HFFc6 (cell line): Measurements from ENCODE around the gene ZNF106. TPM values are rescaled to one million over a fixed set of nuclear protein-coding genes. Genes with fewer than 3 reads are reported as not detected.
A peak's percentile ranks its signal among the peaks of the same experiment; 100 is the strongest.

Experiments used
- DNase-seq: peaks from one replicate; pipeline ENCODE4 v3.0.0-alpha.2; 2018
- H3K27ac Mint-ChIP-seq: 2 replicates; pipeline ENCODE4 v1.8.0; 2020; ENCODE audit warnings: mild to moderate bottlenecking, mixed read lengths
- H3K27me3 Mint-ChIP-seq: 2 replicates; pipeline ENCODE4 v1.8.0; 2021; ENCODE audit warnings: mild to moderate bottlenecking, moderate library complexity, mixed read lengths; ENCODE audit not compliant: insufficient read depth
- H3K36me3 Mint-ChIP-seq: 2 replicates; pipeline ENCODE4 v1.8.0; 2021; ENCODE audit warnings: low read depth, mixed read lengths
- H3K4me1 Mint-ChIP-seq: 2 replicates; pipeline ENCODE4 v1.8.0; 2020; ENCODE audit warnings: low read depth, mixed read lengths
- H3K4me3 Mint-ChIP-seq: 2 replicates; pipeline ENCODE4 v1.8.0; 2020; ENCODE audit warnings: mild to moderate bottlenecking, moderate library complexity, mixed read lengths
- H3K9me3 Mint-ChIP-seq: 2 replicates; pipeline ENCODE4 v1.8.0; 2020; ENCODE audit warnings: mild to moderate bottlenecking, mixed read lengths
- total RNA-seq, 6 experiments: library from RNA; stranded (reverse); fragmentation: NEBNext Ultra II Directional; extraction: Animal tissue kit (Norgen Biotek cat#: 25700); gene quantifications; 2 replicates in 1 of 6; 3 replicates in 5 of 6; pipeline ENCODE4 v1.2.3, GENCODE V29; 2021
- TF ChIP-seq, protein P1 (sequence below): fragments of 200-600 bp; sonication (generic); IDR thresholded peaks from 2 replicates; pipeline ENCODE4 v1.5.0; 2021; ENCODE audit warnings: antibody characterized with exemption, mild to moderate bottlenecking

Gene ZNF106
- total RNA-seq, 6 experiments from 2014 or later = 51.5 to 58.9 (median 56.1) TPM

DNA sequence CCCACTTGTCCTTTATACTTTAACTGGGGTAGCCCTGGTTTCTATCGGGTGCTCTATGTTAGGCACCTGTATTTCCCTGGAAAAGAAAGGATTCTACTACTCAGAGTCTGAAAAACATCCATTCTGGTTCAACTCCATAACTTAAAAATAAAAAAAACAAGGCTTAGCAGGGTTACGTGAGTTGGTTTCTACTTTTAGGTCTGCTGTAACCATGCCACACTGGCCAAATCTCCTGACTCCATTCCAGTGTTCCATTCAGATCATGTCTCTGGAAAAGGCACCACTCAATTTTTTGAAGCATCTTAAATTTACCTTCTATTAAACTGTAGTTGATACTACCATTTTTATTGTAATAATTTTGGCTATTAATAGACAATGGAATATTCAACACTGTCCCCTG, 69.6 kb downstream of the ZNF106 start:
- no peaks in the 10 kb centered on the region for H3K27me3 Mint-ChIP-seq
- peaks cover 42% of the 10 kb centered on the region for H3K36me3 Mint-ChIP-seq
- no peak overlapping the region for H3K4me3 Mint-ChIP-seq
- H3K9me3 Mint-ChIP-seq = no peaks in the 10 kb centered on the region
- no peak for DNase-seq
- H3K27ac Mint-ChIP-seq = no peak overlapping the region
- TF ChIP-seq, protein P1, sequence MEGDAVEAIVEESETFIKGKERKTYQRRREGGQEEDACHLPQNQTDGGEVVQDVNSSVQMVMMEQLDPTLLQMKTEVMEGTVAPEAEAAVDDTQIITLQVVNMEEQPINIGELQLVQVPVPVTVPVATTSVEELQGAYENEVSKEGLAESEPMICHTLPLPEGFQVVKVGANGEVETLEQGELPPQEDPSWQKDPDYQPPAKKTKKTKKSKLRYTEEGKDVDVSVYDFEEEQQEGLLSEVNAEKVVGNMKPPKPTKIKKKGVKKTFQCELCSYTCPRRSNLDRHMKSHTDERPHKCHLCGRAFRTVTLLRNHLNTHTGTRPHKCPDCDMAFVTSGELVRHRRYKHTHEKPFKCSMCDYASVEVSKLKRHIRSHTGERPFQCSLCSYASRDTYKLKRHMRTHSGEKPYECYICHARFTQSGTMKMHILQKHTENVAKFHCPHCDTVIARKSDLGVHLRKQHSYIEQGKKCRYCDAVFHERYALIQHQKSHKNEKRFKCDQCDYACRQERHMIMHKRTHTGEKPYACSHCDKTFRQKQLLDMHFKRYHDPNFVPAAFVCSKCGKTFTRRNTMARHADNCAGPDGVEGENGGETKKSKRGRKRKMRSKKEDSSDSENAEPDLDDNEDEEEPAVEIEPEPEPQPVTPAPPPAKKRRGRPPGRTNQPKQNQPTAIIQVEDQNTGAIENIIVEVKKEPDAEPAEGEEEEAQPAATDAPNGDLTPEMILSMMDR = no peak
- peaks cover under 1% of the 10 kb centered on the region; the same call in 1 of the 2 replicates for H3K4me1 Mint-ChIP-seq

DNA sequence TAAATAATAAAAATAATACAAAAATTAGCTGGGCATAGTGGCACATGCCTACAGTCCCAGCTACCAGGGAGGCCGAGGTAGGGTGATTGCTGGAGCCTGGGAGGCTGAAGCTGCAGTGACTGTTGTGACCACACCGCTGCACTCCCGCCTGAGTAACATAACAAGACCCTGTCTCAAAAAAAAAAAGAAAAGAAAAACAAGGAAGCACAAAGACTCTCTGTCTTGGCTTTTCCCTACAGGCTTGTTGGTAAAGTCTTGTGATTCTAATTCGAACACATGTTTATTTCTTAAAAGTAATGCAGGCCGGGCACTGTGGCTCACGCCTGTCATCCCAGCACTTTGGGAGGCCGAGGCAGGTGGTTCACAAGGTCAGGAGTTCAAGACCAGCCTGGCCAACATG, 71.6 kb downstream of the ZNF106 start:
- H3K4me3 Mint-ChIP-seq = no peak overlapping the region
- H3K9me3 Mint-ChIP-seq = no peaks in the 10 kb centered on the region
- H3K27me3 Mint-ChIP-seq = no peaks in the 10 kb centered on the region; the same call in 1 of the 2 replicates
- TF ChIP-seq, protein P1 = no peak
- no peak for DNase-seq
- H3K36me3 Mint-ChIP-seq = peaks cover 32% of the 10 kb centered on the region
- peaks cover 4% of the 10 kb centered on the region for H3K4me1 Mint-ChIP-seq
- no peak overlapping the region for H3K27ac Mint-ChIP-seq

DNA sequence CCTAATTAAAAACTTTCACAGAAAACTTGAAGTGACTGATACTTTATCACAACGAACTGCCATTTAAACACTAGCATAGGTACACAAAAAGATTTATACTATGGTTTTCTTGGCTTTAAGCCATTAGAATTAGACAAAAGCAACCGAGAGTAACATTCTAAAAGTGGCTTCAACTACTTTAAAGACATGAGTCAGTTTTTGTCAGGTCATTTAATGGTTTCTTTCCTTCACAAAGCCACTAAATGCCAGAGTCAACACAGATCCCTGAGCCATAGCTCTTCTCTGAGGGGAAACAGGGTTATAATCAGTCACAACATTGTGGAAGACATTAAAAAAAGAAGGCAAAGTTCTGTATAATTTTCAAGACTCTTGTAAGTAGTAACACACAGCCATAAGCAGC, 77.0 kb downstream of the ZNF106 start:
- peak; percentile 20 for DNase-seq
- peaks cover 15% of the 10 kb centered on the region; the same call in 1 of the 2 replicates for H3K36me3 Mint-ChIP-seq
- H3K27ac Mint-ChIP-seq = peak overlapping the region; percentile 10; the same call in 1 of the 2 replicates
- no peak overlapping the region for H3K4me3 Mint-ChIP-seq
- no peaks in the 10 kb centered on the region for H3K9me3 Mint-ChIP-seq
- H3K27me3 Mint-ChIP-seq = no peaks in the 10 kb centered on the region; the same call in none of the 2 replicates
- H3K4me1 Mint-ChIP-seq = peaks cover 13% of the 10 kb centered on the region
- TF ChIP-seq, protein P1 = no peak

DNA sequence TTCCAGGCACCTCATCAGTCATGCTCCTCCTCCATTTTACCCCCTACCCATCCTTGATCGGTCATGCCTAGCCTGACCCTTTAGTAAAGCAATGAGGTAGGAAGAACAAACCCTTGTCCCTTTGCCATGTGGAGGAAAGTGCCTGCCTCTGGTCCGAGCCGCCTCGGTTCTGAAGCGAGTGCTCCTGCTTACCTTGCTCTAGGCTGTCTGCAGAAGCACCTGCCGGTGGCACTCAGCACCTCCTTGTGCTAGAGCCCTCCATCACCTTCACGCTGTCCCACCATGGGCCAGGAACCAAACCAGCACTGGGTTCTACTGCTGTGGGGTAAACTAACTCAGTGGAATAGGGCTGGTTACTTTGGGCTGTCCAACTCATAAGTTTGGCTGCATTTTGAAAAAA, 79.1 kb downstream of the ZNF106 start:
- Mint-ChIP-seq H3K27ac (no peak overlapping the region), H3K9me3 (no peaks in the 10 kb centered on the region), H3K36me3 (peaks cover 9% of the 10 kb centered on the region; the same call in 1 of the 2 replicates), H3K4me1 (peaks cover 13% of the 10 kb centered on the region), H3K4me3 (no peak overlapping the region), H3K27me3 (no peaks in the 10 kb centered on the region; the same call in none of the 2 replicates)
- DNase-seq = no peak
- TF ChIP-seq, protein P1 = no peak

DNA sequence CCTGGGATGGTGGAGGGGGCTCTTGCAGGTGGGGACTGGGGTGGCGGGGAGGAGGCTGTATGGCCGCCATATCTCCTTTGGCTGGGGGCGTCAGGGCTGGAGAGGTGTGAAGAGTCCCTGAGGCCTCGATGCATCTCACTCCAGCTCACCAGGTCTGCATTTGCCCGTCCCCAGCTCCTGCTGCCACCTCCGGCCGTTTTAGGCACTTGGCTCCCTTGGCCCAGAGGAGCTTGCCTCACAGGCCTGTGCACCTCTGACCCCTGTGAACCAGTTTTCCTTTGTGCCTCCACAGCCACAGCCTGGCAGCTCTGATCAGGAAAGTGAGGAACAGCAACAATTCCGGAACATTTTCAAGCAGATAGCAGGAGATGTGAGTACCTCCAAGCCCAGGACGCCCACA, 81.9 kb downstream of the ZNF106 start:
- Mint-ChIP-seq H3K9me3 (no peaks in the 10 kb centered on the region), H3K4me3 (no peak overlapping the region), H3K27me3 (no peaks in the 10 kb centered on the region; the same call in 1 of the 2 replicates), H3K36me3 (0 out of 2 replicates have a peak, but pooled peaks cover 5% of the 10 kb centered on the region), H3K4me1 (peaks cover 5% of the 10 kb centered on the region), H3K27ac (no peak overlapping the region)
- no peak for DNase-seq
- TF ChIP-seq, protein P1 = no peak
